PFSK-1 (cell line): ENCODE data around the gene MORN5.

Experiments used
- FOXP2 ChIP-seq: optimal IDR thresholded peaks from 2 replicates; pipeline ENCODE3; 2011; ENCODE audit warnings: borderline replicate concordance, control low read depth, inconsistent platforms; ENCODE audit not compliant: insufficient read depth; ENCODE audit errors: extremely low read length, extremely low read depth
- POLR2AphosphoS5 ChIP-seq: IDR thresholded peaks from 2 replicates; pipeline ENCODE4 v1.6.1; 2012; ENCODE audit warnings: low read depth, mild to moderate bottlenecking, control low read depth, low read length, moderate library complexity
- TAF1 ChIP-seq: IDR thresholded peaks from 2 replicates; pipeline ENCODE4 v1.6.1; 2012; ENCODE audit warnings: low read length, control low read depth, borderline replicate concordance; ENCODE audit not compliant: insufficient read depth
- TF ChIP-seq, protein P1 (sequence below), 2 experiments: IDR thresholded peaks; 2 replicates each; pipeline versions ENCODE4 v1.6.1 to v1.8.0; 2011 to 2012; ENCODE audit warnings: low read depth in 2 of 2, low read length in 2 of 2, control low read depth in 1 of 2, inconsistent platforms in 1 of 2, mild to moderate bottlenecking in 1 of 2, moderate library complexity in 1 of 2; ENCODE audit not compliant: insufficient read depth in 1 of 2

DNA sequence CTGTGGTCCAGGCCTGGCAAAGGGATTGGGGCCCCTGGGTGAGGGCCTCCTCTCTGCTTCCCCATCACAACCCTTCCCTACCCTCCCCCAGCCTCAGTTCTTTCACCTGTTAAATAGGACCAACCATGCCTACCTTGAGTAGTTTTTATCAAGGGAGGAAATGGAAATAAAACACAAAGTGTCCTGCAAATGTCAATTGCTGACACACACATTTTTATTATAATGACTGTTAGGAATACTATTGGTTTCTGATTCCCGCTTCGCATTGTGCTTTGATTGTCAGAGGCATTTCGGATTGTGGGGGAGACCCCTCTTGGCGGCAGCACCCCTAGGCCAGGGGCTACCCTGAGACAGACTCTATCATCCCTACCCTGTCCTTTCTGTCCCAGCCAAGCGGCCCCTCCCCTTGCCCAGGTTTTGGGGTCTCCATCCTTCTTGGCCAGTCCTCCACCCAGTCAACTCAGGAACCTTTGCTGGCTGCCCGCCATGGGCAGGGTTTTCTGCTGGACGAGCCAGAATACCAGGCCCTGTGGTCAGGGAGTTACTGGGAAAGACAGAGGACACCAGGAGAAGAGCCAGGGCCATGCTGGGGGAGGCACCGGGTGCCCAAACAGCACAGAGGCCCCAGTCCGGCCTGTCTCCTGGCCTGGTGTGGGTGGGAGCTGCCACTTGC is 48.2 kb upstream of the MORN5 start:
- no peak for TF ChIP-seq TAF1
- no peak for TF ChIP-seq POLR2AphosphoS5
- TF ChIP-seq, protein P1, sequence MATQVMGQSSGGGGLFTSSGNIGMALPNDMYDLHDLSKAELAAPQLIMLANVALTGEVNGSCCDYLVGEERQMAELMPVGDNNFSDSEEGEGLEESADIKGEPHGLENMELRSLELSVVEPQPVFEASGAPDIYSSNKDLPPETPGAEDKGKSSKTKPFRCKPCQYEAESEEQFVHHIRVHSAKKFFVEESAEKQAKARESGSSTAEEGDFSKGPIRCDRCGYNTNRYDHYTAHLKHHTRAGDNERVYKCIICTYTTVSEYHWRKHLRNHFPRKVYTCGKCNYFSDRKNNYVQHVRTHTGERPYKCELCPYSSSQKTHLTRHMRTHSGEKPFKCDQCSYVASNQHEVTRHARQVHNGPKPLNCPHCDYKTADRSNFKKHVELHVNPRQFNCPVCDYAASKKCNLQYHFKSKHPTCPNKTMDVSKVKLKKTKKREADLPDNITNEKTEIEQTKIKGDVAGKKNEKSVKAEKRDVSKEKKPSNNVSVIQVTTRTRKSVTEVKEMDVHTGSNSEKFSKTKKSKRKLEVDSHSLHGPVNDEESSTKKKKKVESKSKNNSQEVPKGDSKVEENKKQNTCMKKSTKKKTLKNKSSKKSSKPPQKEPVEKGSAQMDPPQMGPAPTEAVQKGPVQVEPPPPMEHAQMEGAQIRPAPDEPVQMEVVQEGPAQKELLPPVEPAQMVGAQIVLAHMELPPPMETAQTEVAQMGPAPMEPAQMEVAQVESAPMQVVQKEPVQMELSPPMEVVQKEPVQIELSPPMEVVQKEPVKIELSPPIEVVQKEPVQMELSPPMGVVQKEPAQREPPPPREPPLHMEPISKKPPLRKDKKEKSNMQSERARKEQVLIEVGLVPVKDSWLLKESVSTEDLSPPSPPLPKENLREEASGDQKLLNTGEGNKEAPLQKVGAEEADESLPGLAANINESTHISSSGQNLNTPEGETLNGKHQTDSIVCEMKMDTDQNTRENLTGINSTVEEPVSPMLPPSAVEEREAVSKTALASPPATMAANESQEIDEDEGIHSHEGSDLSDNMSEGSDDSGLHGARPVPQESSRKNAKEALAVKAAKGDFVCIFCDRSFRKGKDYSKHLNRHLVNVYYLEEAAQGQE (IDR thresholded peaks at IDR 0.05; ENCODE audit: insufficient read depth in 1 of 2, low read depth in 2 of 2, low read length in 2 of 2) = no peak
- no peak for TF ChIP-seq FOXP2
